Midbrain (tissue), 1 donor: ENCODE measurements around the gene PLA2G10.
"Not testable (repeated sequence)": the region's sequence is repeated elsewhere in the genome, so short reads cannot be mapped to it uniquely, and the experiment has no call there.

ENCODE experiments used
- DNase-seq: peaks from one replicate; lab custom pipeline; 2025; lab: John Stamatoyannopoulos, UW

Gene PLA2G10

DNA sequence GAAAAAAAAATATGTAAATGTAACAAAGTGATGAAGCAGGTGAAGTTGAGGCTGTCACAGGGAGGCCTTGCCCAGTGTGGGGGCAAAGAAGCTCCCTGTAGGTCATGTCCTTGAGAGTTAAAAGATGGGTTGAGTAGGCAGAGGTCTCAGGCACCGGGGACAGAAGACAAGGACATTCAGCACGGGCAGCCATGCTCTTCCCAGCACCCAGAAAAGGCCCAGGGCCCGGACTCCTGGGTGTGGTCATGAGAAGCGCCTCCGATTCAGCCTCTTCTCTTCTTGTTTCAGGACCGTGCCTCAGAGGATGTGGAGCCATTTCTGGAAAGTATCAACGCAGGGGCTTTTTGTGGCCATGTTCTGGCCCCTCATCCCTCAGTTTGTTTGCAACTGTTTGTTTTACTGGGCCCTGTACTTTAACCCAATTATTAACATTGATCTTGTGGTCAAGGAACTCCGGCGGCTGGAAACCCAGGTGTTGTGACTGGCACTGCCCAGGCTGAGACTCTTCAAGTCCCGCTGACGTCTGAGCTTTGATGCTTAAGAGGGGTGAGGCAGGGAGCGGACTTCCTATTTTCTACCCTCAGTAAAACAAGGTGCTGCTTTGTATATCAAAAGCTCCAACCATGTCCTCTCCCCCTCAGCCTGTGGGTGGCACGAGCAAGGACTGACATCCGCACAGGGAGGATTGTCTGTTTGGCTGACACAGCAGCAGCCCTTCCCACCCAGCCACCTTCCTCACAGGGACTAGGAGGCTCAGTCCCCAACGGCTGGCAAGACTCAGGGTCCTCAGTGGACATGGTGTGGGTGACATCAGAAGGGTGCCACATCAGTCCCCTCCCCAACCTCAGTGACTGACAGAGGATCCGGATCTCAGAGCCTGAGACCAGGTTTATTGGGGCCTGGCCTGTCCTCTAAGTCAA is 26.5 kb downstream of the PLA2G10 start:
- no peak for DNase-seq

- DNase-seq: no peak
Observed at GRCh38 chr16:14658063-14658462, 36.0 kb downstream of the PLA2G10 start.

DNA sequence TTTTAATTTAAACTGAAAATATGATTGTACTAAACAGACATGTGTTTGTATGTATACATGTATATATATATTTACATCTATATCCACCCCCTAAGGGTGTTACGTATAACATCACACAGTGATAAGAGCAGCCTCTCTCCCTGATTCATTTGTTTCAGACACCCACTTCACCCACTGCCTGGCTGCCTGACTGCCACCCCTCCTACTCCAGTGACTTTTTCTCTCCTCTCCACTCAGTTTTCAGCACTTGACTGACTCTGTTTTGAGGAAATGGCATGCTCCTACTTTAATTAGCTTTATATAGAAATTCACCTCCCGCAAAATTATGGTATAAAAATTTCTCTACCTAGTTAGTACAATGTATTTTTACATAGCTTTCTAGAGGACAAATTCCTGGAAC is 41.4 kb downstream of the PLA2G10 start:
- no peak for DNase-seq

- no peak for DNase-seq
Observed at GRCh38 chr16:14650629-14651028, 43.5 kb downstream of the PLA2G10 start.

- DNase-seq: no peak
Observed at GRCh38 chr16:14649816-14650215, 44.3 kb downstream of the PLA2G10 start.

- no peak for DNase-seq
Observed at GRCh38 chr16:14641926-14642325, 52.2 kb downstream of the PLA2G10 start.

GRCh38 chr16:14641206-14641605 is 52.9 kb downstream of the PLA2G10 start:
- DNase-seq: no peak

GRCh38 chr16:14640538-14640937 is 53.6 kb downstream of the PLA2G10 start:
- no peak for DNase-seq

DNA sequence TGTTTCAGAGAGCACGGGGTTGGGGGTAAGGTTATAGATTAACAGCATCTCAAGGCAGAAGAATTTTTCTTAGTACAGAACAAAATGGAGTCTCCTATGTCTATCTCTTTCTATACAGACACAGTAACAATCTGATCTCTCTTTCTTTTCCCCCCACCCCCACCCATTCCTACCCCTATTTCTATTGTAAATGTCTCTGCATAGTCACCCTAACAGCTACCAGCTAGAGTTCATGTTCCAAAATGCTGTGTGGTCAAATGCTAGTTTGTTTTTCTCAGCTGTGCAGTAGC is 57.2 kb downstream of the PLA2G10 start:
- not testable (repeated sequence) for DNase-seq

DNA sequence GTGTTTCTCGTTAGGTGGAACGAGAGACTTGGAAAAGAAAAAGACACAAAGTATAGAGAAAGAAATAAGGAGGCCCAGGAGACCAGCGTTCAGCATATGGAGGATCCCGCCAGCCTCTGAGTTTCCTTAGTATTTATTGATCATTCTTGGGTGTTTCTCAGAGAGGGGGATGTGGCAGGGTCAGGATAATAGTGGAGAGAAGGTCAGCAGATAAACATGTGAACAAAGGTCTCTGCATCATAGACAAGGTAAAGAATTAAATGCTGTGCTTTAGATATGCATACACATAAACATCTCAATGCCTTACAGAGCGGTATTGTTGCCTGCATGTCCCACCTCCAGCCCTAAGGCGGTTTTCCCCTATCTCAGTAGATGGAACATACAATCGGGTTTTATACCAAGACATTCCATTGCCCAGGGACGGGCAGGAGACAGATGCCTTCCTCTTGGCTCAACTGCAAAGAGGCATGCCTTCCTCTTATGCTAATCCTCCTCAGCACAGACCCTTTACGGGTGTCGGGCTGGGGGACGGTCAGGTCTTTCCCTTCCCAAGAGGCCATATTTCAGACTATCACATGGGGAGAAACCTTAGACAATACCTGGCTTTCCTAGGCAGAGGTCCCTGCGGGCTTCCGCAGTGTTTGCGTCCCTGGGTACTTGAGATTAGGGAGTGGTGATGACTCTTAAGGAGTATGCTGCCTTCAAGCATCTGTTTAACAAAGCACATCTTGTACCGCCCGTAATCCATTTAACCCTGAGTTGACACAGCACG is 57.7 kb downstream of the PLA2G10 start:
- DNase-seq: not testable (repeated sequence)

GRCh38 chr16:14635395-14636165 is 58.5 kb downstream of the PLA2G10 start:
- DNase-seq: no peak

GRCh38 chr16:14634389-14634725 is 59.8 kb downstream of the PLA2G10 start:
- no peak for DNase-seq

DNA sequence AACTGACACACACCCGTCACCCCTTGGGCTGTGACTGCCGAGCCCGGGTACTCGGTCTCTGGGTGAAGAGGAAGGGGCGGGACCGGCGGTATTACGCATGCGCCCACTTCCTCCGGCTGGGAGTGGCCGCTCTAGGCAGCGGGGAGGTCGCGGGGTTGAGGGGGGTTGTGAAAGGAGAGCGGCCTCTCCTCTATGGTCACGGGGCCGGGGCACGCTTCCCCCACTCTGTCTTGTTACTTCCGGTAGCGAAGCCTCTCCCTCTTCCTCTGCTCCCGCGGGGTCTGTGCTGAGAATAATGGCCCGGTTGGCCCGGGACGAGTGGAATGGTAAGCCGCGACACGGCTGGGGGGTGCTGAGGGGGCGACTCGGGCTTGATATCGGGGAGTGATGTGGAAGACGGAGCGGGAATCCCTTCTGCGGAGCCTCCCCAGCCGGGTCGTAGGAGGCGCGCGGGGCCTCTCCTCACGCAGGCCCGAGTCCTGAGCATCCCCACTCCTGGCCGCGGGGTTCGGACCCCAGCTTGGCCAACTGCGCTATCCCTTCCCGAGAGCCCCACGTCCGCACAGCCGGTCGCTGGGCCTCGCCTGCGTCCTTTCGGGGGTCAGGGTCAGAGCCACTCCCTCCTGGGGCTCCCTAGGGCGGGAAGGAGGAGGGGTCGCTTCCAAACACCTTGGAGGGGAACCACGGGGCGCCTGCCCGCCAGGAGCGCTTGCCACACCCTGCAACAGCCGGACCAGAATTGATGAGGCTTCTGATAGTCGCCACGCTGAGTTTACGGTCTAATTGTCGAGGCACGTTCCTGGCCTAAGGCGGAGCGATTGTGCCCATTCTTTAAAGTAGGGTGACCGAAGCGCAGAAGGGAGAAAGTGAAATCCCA is 61.2 kb downstream of the PLA2G10 start, which contains the start of gene BFAR:
Gene BFAR (plus strand): TSS at position 259 of the 877 bp plus-strand sequence. CDS start 11,396 bp downstream, outside the sequence.
- peak; percentile 98 for DNase-seq

DNA sequence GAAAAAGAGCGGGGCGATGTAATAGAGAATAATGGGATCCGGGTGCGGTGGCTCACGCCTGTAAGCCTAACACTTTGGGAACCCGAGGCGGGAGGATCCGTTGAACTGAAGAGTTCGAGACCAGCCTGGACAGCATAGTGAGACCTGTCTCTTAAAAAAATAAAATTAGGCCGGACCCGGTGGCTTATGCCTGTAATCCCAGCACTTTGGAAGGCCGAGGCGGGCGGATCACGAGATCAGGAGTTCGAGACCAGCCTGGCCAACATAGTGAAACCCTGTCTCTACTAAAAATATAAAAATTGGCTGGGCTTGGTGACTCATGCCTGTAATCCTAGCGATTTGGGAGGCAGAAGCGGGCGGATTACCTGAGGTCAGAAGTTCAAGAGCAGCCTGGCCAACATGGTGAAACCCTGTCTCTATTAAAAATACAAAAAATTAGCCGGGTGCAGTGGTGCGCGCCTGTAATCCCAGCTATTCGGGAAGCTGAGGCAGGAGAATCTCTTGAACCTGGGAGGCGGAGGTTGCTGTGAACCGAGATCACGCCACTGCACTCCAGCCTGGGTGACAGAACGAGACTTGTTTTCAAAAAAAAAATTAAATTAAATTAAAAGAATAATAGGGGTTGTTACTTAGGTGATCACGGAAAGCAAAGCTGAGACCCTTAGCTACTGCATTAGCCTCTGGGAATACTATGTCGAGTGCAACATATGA is 63.3 kb downstream of the PLA2G10 start:
- DNase-seq: not testable (repeated sequence)

GRCh38 chr16:14629919-14630619 is 64.0 kb downstream of the PLA2G10 start, which contains the start of gene PARN:
PARN (minus strand) TSS chr16:14630260; CDS start chr16:14630125, 135 bp downstream.
- DNase-seq: peak; percentile 95

- DNase-seq: no peak
Observed at GRCh38 chr16:14629612-14629918, 64.5 kb downstream of the PLA2G10 start.

DNA sequence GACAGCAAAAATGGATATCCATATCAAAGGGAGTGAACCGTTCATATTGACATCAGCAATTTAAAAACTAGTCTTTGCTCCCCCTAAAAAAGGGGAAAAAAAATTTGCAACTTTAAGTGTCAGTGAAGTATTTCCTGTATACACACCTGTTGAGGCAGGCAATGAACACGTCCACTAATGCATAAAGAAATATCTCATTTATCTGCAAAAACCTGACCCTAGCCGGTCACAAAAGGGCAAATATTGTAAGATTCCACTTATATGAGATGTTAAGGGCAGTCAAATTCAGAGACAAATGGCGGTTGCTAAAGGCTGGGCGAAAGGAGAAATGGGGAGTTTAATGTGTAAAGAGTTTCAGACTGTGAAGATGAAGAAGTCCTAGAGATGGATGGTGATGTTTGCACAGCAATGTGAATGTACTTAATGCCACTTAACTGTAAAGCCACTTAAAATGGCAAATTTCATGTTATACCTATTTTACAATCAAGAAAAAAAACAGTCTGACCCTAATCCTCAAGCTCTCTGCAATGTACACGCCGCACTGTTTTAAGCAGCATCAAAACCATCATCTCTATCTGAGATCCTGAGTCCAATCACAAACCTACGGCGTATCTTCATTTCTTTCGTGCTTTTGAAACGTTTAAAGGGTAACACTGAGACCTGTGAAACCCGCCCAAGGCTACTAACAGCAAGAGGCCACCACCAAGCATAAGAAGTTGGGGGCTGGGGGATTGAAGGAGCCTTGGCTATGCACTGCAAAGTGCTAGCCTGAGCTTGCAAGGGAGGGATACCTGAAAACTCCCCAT is 65.1 kb downstream of the PLA2G10 start:
- DNase-seq: no peak

- DNase-seq: no peak
Observed at GRCh38 chr16:14627078-14627477, 67.0 kb downstream of the PLA2G10 start.
